Measurements from ENCODE around the gene PGRMC1. TPM values are rescaled to one million over a fixed set of nuclear protein-coding genes. Genes with fewer than 3 reads are reported as not detected.
"Not testable (repeated sequence)": the region's sequence is repeated elsewhere in the genome, so short reads cannot be mapped to it uniquely, and the experiment has no call there.

Gene PGRMC1
- polyA plus RNA-seq, 3 donors: 258 to 278 (median 270) TPM

- DNase-seq (ENCODE audit: extremely low read depth in 1 of 11, low read depth in 9 of 11, low spot score in 4 of 11): no peak
Measured at GRCh38 chrX:119222932-119223331, 13.2 kb upstream of the PGRMC1 start.

GRCh38 chrX:119223783-119224182, 12.3 kb upstream of the PGRMC1 start:
- DNase-seq (ENCODE audit: extremely low read depth in 1 of 11, low read depth in 9 of 11, low spot score in 4 of 11): no peak

GRCh38 chrX:119226446-119226845, 9.6 kb upstream of the PGRMC1 start:
- peak in 6 of 11 donors; percentile 38 to 70 (median 62) for DNase-seq (ENCODE audit: extremely low read depth in 1 of 11, low read depth in 9 of 11, low spot score in 4 of 11)

- DNase-seq (ENCODE audit: extremely low read depth in 1 of 11, low read depth in 9 of 11, low spot score in 4 of 11): no peak
Measured at GRCh38 chrX:119228512-119229252, 7.4 kb upstream of the PGRMC1 start.

- DNase-seq (ENCODE audit: extremely low read depth in 1 of 11, low read depth in 9 of 11, low spot score in 4 of 11): no peak
Measured at GRCh38 chrX:119229253-119229615, 6.9 kb upstream of the PGRMC1 start.

GRCh38 chrX:119230850-119231249, 5.2 kb upstream of the PGRMC1 start:
- no peak for DNase-seq (ENCODE audit: extremely low read depth in 1 of 11, low read depth in 9 of 11, low spot score in 4 of 11)

- DNase-seq (ENCODE audit: extremely low read depth in 1 of 11, low read depth in 9 of 11, low spot score in 4 of 11): no peak
Measured at GRCh38 chrX:119231936-119232445, 4.1 kb upstream of the PGRMC1 start.

- no peak for DNase-seq (ENCODE audit: extremely low read depth in 1 of 11, low read depth in 9 of 11, low spot score in 4 of 11)
Measured at GRCh38 chrX:119235051-119235511, 1.0 kb upstream of the PGRMC1 start.

- peak in 1 of 11 donors; percentile 22 for DNase-seq (ENCODE audit: extremely low read depth in 1 of 11, low read depth in 9 of 11, low spot score in 4 of 11)
Measured at GRCh38 chrX:119236623-119237561, 807 bp downstream of the PGRMC1 start.

GRCh38 chrX:119237562-119237942, 1.5 kb downstream of the PGRMC1 start:
- DNase-seq (ENCODE audit: extremely low read depth in 1 of 11, low read depth in 9 of 11, low spot score in 4 of 11): no peak

GRCh38 chrX:119238557-119238956, 2.5 kb downstream of the PGRMC1 start:
- no peak for DNase-seq (ENCODE audit: extremely low read depth in 1 of 11, low read depth in 9 of 11, low spot score in 4 of 11)

GRCh38 chrX:119240356-119240755, 4.3 kb downstream of the PGRMC1 start:
- DNase-seq (ENCODE audit: extremely low read depth in 1 of 11, low read depth in 9 of 11, low spot score in 4 of 11): no peak

GRCh38 chrX:119247702-119248101, 11.6 kb downstream of the PGRMC1 start:
- DNase-seq (ENCODE audit: extremely low read depth in 1 of 11, low read depth in 9 of 11, low spot score in 4 of 11): no peak

GRCh38 chrX:119249891-119250290, 13.8 kb downstream of the PGRMC1 start:
- DNase-seq (ENCODE audit: extremely low read depth in 1 of 11, low read depth in 9 of 11, low spot score in 4 of 11): no peak

- no peak for DNase-seq (ENCODE audit: extremely low read depth in 1 of 11, low read depth in 9 of 11, low spot score in 4 of 11)
Measured at GRCh38 chrX:119251386-119251785, 15.3 kb downstream of the PGRMC1 start.

GRCh38 chrX:119252716-119253115, 16.6 kb downstream of the PGRMC1 start:
- no peak for DNase-seq (ENCODE audit: extremely low read depth in 1 of 11, low read depth in 9 of 11, low spot score in 4 of 11)

GRCh38 chrX:119266364-119266995, 30.4 kb downstream of the PGRMC1 start:
- DNase-seq (ENCODE audit: extremely low read depth in 1 of 11, low read depth in 9 of 11, low spot score in 4 of 11): peak in 1 of 11 donors; percentile 5

GRCh38 chrX:119267115-119267514, 31.0 kb downstream of the PGRMC1 start:
- not testable (repeated sequence) for DNase-seq (ENCODE audit: extremely low read depth in 1 of 11, low read depth in 9 of 11, low spot score in 4 of 11)

- no peak for DNase-seq (ENCODE audit: extremely low read depth in 1 of 11, low read depth in 9 of 11, low spot score in 4 of 11)
Measured at GRCh38 chrX:119272882-119273419, 36.9 kb downstream of the PGRMC1 start.

Measured in renal cortex interstitium (tissue), 11 donors.